SK-N-SH treated with all-trans-retinoic acid at 6 μM for 48 hours (cell line): ENCODE data around the gene VSTM4.

Experiments
- ATAC-seq: fragments of 200-7000 bp; cut with Tn5 transposase; 3 replicates; pipeline ENCODE4 v1.9.1; 2020; ENCODE audit warnings: mild to moderate bottlenecking, moderate library complexity
- ARNTL ChIP-seq: fragments of 450-650 bp; formaldehyde crosslinking; IDR thresholded peaks from 2 replicates; pipeline ENCODE4 v1.5.0; 2020; ENCODE audit warnings: low read depth, mild to moderate bottlenecking, moderate library complexity, borderline replicate concordance
- BACH2 ChIP-seq: fragments of 250-450 bp; sonication (Bioruptor Pico); IDR thresholded peaks from 2 replicates; pipeline ENCODE4 v1.9.0; 2021; ENCODE audit warnings: mild to moderate bottlenecking, borderline replicate concordance
- CREB5 ChIP-seq: fragments of 250-450 bp; sonication (Bioruptor Pico); IDR thresholded peaks from 2 replicates; pipeline ENCODE4 v1.5.1; 2020; ENCODE audit warnings: low read depth, mild to moderate bottlenecking, moderate library complexity
- CSDC2 ChIP-seq: fragments of 250-450 bp; sonication (Bioruptor Pico); IDR thresholded peaks from 2 replicates; pipeline ENCODE4 v1.5.0; 2020; ENCODE audit warnings: mild to moderate bottlenecking, moderate library complexity
- GLIS3 ChIP-seq: fragments of 250-450 bp; sonication (Bioruptor Pico); IDR thresholded peaks from 2 replicates; pipeline ENCODE4 v1.5.0; 2020; ENCODE audit warnings: mild to moderate bottlenecking, moderate library complexity
- OSR1 ChIP-seq: fragments of 250-450 bp; sonication (Bioruptor Pico); IDR thresholded peaks from 2 replicates; pipeline ENCODE4 v1.8.0; 2022; ENCODE audit warnings: moderate library complexity, mild to moderate bottlenecking, inconsistent platforms
- PATZ1 ChIP-seq: fragments of 250-450 bp; sonication (Bioruptor Pico); IDR thresholded peaks from 2 replicates; pipeline ENCODE4 v1.8.0; 2020; ENCODE audit warnings: mild to moderate bottlenecking, moderate library complexity, borderline replicate concordance
- POU6F1 ChIP-seq: fragments of 250-450 bp; sonication (Bioruptor Pico); IDR thresholded peaks from 2 replicates; pipeline ENCODE4 v1.8.0; 2021; ENCODE audit warnings: low read depth, mild to moderate bottlenecking, moderate library complexity, borderline replicate concordance
- PPARA ChIP-seq: fragments of 250-450 bp; sonication (Bioruptor Pico); IDR thresholded peaks from 2 replicates; pipeline ENCODE4 v1.5.0; 2020; ENCODE audit warnings: mild to moderate bottlenecking, borderline replicate concordance
- RARB ChIP-seq: fragments of 250-450 bp; sonication (Bioruptor Pico); IDR thresholded peaks from 2 replicates; pipeline ENCODE4 v1.8.0; 2021; ENCODE audit warnings: mild to moderate bottlenecking, moderate library complexity
- SNAI2 ChIP-seq: fragments of 250-450 bp; sonication (Bioruptor Pico); IDR thresholded peaks from 2 replicates; pipeline ENCODE4 v1.5.0; 2020; ENCODE audit warnings: mild to moderate bottlenecking, moderate library complexity
- TCF4 ChIP-seq: fragments of 250-450 bp; sonication (Bioruptor Pico); IDR thresholded peaks from 2 replicates; pipeline ENCODE4 v1.8.0; 2021; ENCODE audit warnings: mild to moderate bottlenecking, moderate library complexity, borderline replicate concordance
- TOX ChIP-seq: fragments of 250-450 bp; sonication (Bioruptor Pico); IDR thresholded peaks from 2 replicates; pipeline ENCODE4 v1.8.0; 2021; ENCODE audit warnings: mild to moderate bottlenecking, moderate library complexity, borderline replicate concordance
- TSHZ2 ChIP-seq: fragments of 250-450 bp; sonication (Bioruptor Pico); IDR thresholded peaks from 2 replicates; pipeline ENCODE4 v1.5.0; 2020; ENCODE audit warnings: mild to moderate bottlenecking, moderate library complexity
- ZC3H10 ChIP-seq: fragments of 250-450 bp; sonication (Bioruptor Pico); IDR thresholded peaks from 2 replicates; pipeline ENCODE4 v1.5.1; 2021; ENCODE audit warnings: mild to moderate bottlenecking, moderate library complexity
- ZFP3 ChIP-seq: fragments of 250-450 bp; sonication (Bioruptor Pico); IDR thresholded peaks from 2 replicates; pipeline ENCODE4 v1.5.0; 2020; ENCODE audit warnings: mild to moderate bottlenecking, moderate library complexity
- ZFP30 ChIP-seq: fragments of 450-650 bp; formaldehyde crosslinking; IDR thresholded peaks from 2 replicates; pipeline ENCODE4 v1.5.0; 2022; ENCODE audit warnings: mild to moderate bottlenecking, moderate library complexity
- ZNF70 ChIP-seq: fragments of 450-650 bp; formaldehyde crosslinking; IDR thresholded peaks from 2 replicates; pipeline ENCODE4 v1.5.0; 2020; ENCODE audit warnings: mild to moderate bottlenecking, moderate library complexity
- ZNF8 ChIP-seq: fragments of 450-650 bp; formaldehyde crosslinking; IDR thresholded peaks from 2 replicates; pipeline ENCODE4 v1.5.0; 2020; ENCODE audit warnings: mild to moderate bottlenecking, moderate library complexity

Gene VSTM4

GRCh38 chr10:49000437-49001398 is 114.6 kb downstream of the VSTM4 start:
- no peak for ATAC-seq
- TF ChIP-seq GLIS3 (CRISPR knock-in tag) (no peak), CSDC2 (CRISPR knock-in tag) (no peak), TCF4 (CRISPR knock-in tag) (no peak), BACH2 (CRISPR knock-in tag) (no peak), PATZ1 (CRISPR knock-in tag) (no peak), ZFP30 (CRISPR knock-in tag) (no peak), PPARA (CRISPR knock-in tag) (no peak), CREB5 (CRISPR knock-in tag) (no peak), RARB (CRISPR knock-in tag) (no peak)

GRCh38 chr10:48999346-48999745 is 116.0 kb downstream of the VSTM4 start:
- ATAC-seq, result no peak

More at GRCh38 chr10:48999346-48999745, 116.0 kb downstream of the VSTM4 start:
- no peak for TF ChIP-seq ZC3H10 (CRISPR knock-in tag)
- TF ChIP-seq TOX (CRISPR knock-in tag), result no peak
- no peak for TF ChIP-seq ZNF70
- no peak for TF ChIP-seq BACH2 (CRISPR knock-in tag)
- TF ChIP-seq ARNTL (CRISPR knock-in tag), result no peak
- TF ChIP-seq POU6F1 (CRISPR knock-in tag), result no peak
- no peak for TF ChIP-seq ZFP3 (CRISPR knock-in tag)
- no peak for TF ChIP-seq OSR1 (CRISPR knock-in tag)
- no peak for TF ChIP-seq RARB (CRISPR knock-in tag)
- TF ChIP-seq TSHZ2 (CRISPR knock-in tag), result no peak
- TF ChIP-seq CREB5 (CRISPR knock-in tag), result no peak
- no peak for TF ChIP-seq PATZ1 (CRISPR knock-in tag)
- no peak for TF ChIP-seq TCF4 (CRISPR knock-in tag)
- TF ChIP-seq SNAI2, result no peak
- no peak for TF ChIP-seq GLIS3 (CRISPR knock-in tag)
- TF ChIP-seq ZNF8 (CRISPR knock-in tag), result no peak
